ENCODE measurements around the gene EFEMP1.

- no peak for TF ChIP-seq POLR2A (IDR thresholded peaks at IDR 0.05; ENCODE audit: low read length)
- no peak for TF ChIP-seq GATA1 (IDR thresholded peaks at IDR 0.05; ENCODE audit: low read depth, low read length)
Measured at GRCh38 chr2:55861733-55862132, 61.8 kb downstream of the EFEMP1 start.

Measured in erythroblast (primary cell).